C4-2B (cell line): ENCODE measurements around the gene ZNF394.

Experiments used
- CTCF ChIP-seq: fragments of 450-650 bp; conservative IDR thresholded peaks from 2 replicates; pipeline ENCODE4 v1.5.1; 2017; ENCODE audit warnings: mild to moderate bottlenecking
- ZFX ChIP-seq: fragments of 450-650 bp; IDR thresholded peaks from 2 replicates; pipeline ENCODE4 v1.6.1; 2017

DNA sequence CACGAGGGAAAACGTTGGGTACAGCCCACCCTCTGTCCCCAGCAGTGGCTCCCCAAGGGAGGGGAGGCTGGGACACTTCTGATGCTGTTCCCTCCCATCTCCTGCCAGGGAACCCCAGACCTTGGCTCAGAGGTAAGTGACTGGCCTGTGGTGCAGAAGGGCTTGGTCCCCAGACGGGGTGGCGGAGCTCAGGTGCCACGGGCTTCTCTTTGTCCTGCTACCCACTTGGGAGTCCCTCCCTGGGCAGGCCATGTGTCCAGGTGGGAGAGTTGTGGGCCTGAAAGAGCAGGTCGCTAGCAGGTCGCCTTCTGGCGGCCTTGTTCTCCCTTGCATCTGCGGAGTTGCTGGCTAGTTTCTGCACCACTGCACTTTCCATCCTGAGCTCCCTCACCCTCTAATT lies 44.2 kb downstream of the ZNF394 start:
- TF ChIP-seq CTCF (no peak), ZFX (no peak)
